Neural cell (in vitro differentiated cells): ENCODE measurements around the gene GPATCH4. TPM values are rescaled to one million over a fixed set of nuclear protein-coding genes. Genes with fewer than 3 reads are reported as not detected.
A peak's percentile ranks its signal among the peaks of the same experiment; 100 is the strongest.
"Not testable (repeated sequence)": the region's sequence is repeated elsewhere in the genome, so short reads cannot be mapped to it uniquely, and the experiment has no call there.

Experiments used
- H2AFZ ChIP-seq: fragments of 200-600, 300-800 bp; sonication (generic), shearing (Covaris generic); 2 replicates; pipeline ENCODE4 v1.6.0; 2014; ENCODE audit warnings: low read depth, mild to moderate bottlenecking, antibody characterized with exemption, low read length, moderate library complexity
- H3F3A ChIP-seq: fragments of 200-600 bp; shearing (Covaris generic); 2 replicates; pipeline ENCODE4 v1.6.1; 2016; ENCODE audit warnings: mild to moderate bottlenecking, moderate library complexity, mixed read lengths, antibody characterized with exemption, low read length; ENCODE audit not compliant: insufficient read depth, poor library complexity, severe bottlenecking
- H3K27ac ChIP-seq: fragments of 200-600, 300-800 bp; sonication (generic), shearing (Covaris generic); 2 replicates; pipeline ENCODE4 v1.5.1; 2014; ENCODE audit warnings: mild to moderate bottlenecking, low read length, moderate library complexity
- H3K27me3 ChIP-seq: fragments of 300-800, 200-600 bp; sonication (generic), shearing (Covaris generic); 2 replicates; pipeline ENCODE4 v1.6.0; 2014; ENCODE audit warnings: mild to moderate bottlenecking, low read depth, low read length, moderate library complexity; ENCODE audit not compliant: insufficient read depth
- H3K36me3 ChIP-seq: fragments of 300-800, 200-600 bp; sonication (generic), shearing (Covaris generic); 2 replicates; pipeline ENCODE4 v1.5.1; 2014; ENCODE audit warnings: mild to moderate bottlenecking, antibody characterized with exemption, low read length, moderate library complexity; ENCODE audit not compliant: insufficient read depth
- H3K4me2 ChIP-seq: fragments of 300-800, 200-600 bp; sonication (generic), shearing (Covaris generic); 2 replicates; pipeline ENCODE4 v1.6.0; 2014; ENCODE audit warnings: mild to moderate bottlenecking, low read length
- H3K4me3 ChIP-seq: fragments of 300-800, 200-600 bp; sonication (generic), shearing (Covaris generic); 2 replicates; pipeline ENCODE4 v1.5.1; 2014; ENCODE audit warnings: mild to moderate bottlenecking, low read length, moderate library complexity
- H3K79me2 ChIP-seq: fragments of 200-600 bp; shearing (Covaris generic); replicated peaks from 2 replicates; pipeline ENCODE4 v1.6.0; 2014; ENCODE audit warnings: mild to moderate bottlenecking, low read length, moderate library complexity; ENCODE audit not compliant: insufficient read depth
- H3K9ac ChIP-seq: fragments of 300-800, 200-600 bp; sonication (generic), shearing (Covaris generic); 2 replicates; pipeline ENCODE4 v1.6.1; 2016; ENCODE audit warnings: mild to moderate bottlenecking, low read length, mixed read lengths
- H3K9me2 ChIP-seq: fragments of 200-600 bp; shearing (Covaris generic); 2 replicates; pipeline ENCODE4 v1.6.1; 2016; ENCODE audit warnings: mild to moderate bottlenecking, low read length, mixed read lengths; ENCODE audit not compliant: insufficient read depth
- H3K9me3 ChIP-seq: fragments of 200-600, 300-800 bp; sonication (generic), shearing (Covaris generic); 2 replicates; pipeline ENCODE4 v1.6.1; 2016; ENCODE audit warnings: mild to moderate bottlenecking, mixed run types, low read length, moderate library complexity, mixed read lengths
- H4K20me1 ChIP-seq: fragments of 200-600 bp; shearing (Covaris generic); 2 replicates; pipeline ENCODE4 v1.6.1; 2016; ENCODE audit warnings: mild to moderate bottlenecking, mixed run types; ENCODE audit not compliant: insufficient read depth
- EP300 ChIP-seq: fragments of 450-650 bp; conservative IDR thresholded peaks from 2 replicates; pipeline ENCODE4 v1.6.1; 2014; ENCODE audit warnings: antibody characterized with exemption, mild to moderate bottlenecking, moderate library complexity; ENCODE audit not compliant: poor library complexity, severe bottlenecking
- EZH2 ChIP-seq: fragments of 200-600, 300-800 bp; shearing (Covaris generic), sonication (generic); IDR thresholded peaks from 2 replicates; pipeline ENCODE4 v1.6.1; 2014; ENCODE audit warnings: antibody characterized with exemption, low read length, borderline replicate concordance, mild to moderate bottlenecking; ENCODE audit not compliant: insufficient read depth, poor library complexity, severe bottlenecking
- MXI1 ChIP-seq: fragments of 450-650 bp; conservative IDR thresholded peaks from 2 replicates; pipeline ENCODE4 v1.6.1; 2014; ENCODE audit warnings: antibody characterized with exemption, mild to moderate bottlenecking; ENCODE audit not compliant: poor library complexity, severe bottlenecking
- POLR2AphosphoS5 ChIP-seq: IDR thresholded peaks from 2 replicates; pipeline ENCODE4 v1.6.1; 2012
- RAD21 ChIP-seq: fragments of 450-650 bp; conservative IDR thresholded peaks from 2 replicates; pipeline ENCODE4 v1.6.1; 2014; ENCODE audit warnings: antibody characterized with exemption, mild to moderate bottlenecking, moderate library complexity
- SMC3 ChIP-seq: fragments of 450-650 bp; conservative IDR thresholded peaks from 2 replicates; pipeline ENCODE4 v1.6.1; 2014; ENCODE audit warnings: antibody characterized with exemption, mild to moderate bottlenecking, moderate library complexity; ENCODE audit not compliant: poor library complexity
- TAF1 ChIP-seq: IDR thresholded peaks from 2 replicates; pipeline ENCODE4 v1.6.1; 2012; ENCODE audit warnings: low read depth
- polyA plus RNA-seq: library from polyadenylated mRNA; depleted of rRNA; stranded (reverse); fragments of >200 nt; gene quantifications from 2 replicates; pipeline ENCODE4 v1.2.3, GENCODE V29; 2014
- TF ChIP-seq, protein P1 (sequence below): IDR thresholded peaks from 2 replicates; pipeline ENCODE4 v1.6.1; 2012; ENCODE audit warnings: borderline replicate concordance
- TF ChIP-seq, protein P2 (sequence below): fragments of 450-650 bp; IDR thresholded peaks from 2 replicates; pipeline ENCODE4 v1.5.1; 2014; ENCODE audit warnings: antibody characterized with exemption, mild to moderate bottlenecking, moderate library complexity; ENCODE audit not compliant: poor library complexity, severe bottlenecking

Gene GPATCH4
- polyA plus RNA-seq, 1 donor from 2014 or later, result 3.9 TPM

DNA sequence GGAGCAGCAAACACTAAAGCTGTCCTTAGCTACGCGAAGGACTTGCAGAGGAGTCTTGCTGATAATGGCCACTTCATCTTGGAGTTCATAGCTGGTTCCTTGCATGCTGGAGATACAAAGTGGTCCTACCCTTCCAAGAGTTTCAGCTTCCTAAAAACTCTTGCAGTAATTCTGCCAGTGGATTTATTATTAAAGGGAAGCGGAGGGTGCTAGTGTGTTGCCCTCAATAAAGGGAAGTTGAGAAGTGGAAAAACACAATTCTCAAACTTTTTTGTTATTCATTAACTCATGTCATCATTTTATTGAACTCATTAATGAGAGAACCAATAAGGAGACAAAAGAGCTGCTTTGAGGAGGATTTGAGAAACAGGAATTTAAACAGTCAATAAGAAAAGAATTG, 11.4 kb upstream of the GPATCH4 start:
- Histone ChIP-seq H3K27me3 (no peaks in the 10 kb centered on the region), H3F3A (no peaks in the 10 kb centered on the region), H3K4me2 (no peak overlapping the region), H3K27ac (no peak overlapping the region), H3K9ac (no peak overlapping the region), H4K20me1 (no peaks in the 10 kb centered on the region), H3K4me3 (no peak overlapping the region), H3K9me3 (no peaks in the 10 kb centered on the region), H3K36me3 (no peaks in the 10 kb centered on the region), H3K9me2 (no peaks in the 10 kb centered on the region), H3K79me2 (no peaks in the 10 kb centered on the region), H2AFZ (no peak overlapping the region)
- TF ChIP-seq MXI1 (no peak), SMC3 (no peak), EP300 (no peak)
- TF ChIP-seq, protein P1, sequence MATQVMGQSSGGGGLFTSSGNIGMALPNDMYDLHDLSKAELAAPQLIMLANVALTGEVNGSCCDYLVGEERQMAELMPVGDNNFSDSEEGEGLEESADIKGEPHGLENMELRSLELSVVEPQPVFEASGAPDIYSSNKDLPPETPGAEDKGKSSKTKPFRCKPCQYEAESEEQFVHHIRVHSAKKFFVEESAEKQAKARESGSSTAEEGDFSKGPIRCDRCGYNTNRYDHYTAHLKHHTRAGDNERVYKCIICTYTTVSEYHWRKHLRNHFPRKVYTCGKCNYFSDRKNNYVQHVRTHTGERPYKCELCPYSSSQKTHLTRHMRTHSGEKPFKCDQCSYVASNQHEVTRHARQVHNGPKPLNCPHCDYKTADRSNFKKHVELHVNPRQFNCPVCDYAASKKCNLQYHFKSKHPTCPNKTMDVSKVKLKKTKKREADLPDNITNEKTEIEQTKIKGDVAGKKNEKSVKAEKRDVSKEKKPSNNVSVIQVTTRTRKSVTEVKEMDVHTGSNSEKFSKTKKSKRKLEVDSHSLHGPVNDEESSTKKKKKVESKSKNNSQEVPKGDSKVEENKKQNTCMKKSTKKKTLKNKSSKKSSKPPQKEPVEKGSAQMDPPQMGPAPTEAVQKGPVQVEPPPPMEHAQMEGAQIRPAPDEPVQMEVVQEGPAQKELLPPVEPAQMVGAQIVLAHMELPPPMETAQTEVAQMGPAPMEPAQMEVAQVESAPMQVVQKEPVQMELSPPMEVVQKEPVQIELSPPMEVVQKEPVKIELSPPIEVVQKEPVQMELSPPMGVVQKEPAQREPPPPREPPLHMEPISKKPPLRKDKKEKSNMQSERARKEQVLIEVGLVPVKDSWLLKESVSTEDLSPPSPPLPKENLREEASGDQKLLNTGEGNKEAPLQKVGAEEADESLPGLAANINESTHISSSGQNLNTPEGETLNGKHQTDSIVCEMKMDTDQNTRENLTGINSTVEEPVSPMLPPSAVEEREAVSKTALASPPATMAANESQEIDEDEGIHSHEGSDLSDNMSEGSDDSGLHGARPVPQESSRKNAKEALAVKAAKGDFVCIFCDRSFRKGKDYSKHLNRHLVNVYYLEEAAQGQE, result no peak

DNA sequence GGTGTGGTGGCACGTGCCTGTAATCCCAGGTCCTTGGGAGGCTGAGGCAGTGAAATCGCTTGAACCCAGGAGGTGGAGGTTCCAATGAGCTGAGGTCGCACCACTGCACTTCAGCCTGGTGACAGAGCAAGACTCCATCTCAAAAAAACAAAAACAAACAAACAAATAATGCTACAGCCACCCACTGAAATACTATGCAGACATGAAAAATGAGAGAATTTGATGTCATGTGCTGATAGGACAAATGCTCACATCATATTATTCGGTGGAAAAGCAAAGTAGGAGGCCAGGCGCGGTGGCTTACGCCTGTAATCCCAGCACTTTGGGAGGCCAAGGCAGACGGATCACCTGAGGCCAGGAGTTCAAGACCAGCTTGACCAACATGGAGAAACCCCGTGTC, 8.8 kb upstream of the GPATCH4 start:
- not testable (repeated sequence) for H3K9me3 ChIP-seq

DNA sequence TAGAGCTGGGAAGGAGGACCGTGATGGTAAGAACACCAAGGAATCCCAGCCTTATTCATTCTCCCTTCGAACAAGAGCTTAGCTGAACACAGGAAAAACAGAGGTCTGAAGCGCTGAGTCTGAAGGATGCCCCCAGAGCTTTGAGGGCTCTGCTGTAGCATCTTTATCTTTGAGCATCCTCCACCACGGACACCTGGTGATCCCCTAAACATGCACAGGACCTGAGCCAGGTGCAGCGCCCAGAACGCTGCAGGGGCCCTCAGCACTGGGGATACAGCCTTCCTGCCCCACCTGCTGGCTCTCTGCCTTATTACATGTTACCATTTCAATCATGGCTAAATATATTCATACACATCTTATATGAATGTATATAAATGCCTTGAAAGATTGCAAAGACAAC, 7.7 kb upstream of the GPATCH4 start:
- H3K9me2 ChIP-seq, result no peaks in the 10 kb centered on the region
- H3K4me2 ChIP-seq, result no peak overlapping the region
- H3K27ac ChIP-seq, result no peak overlapping the region
- H2AFZ ChIP-seq, result no peak overlapping the region
- H3K27me3 ChIP-seq, result no peaks in the 10 kb centered on the region
- no peak for TF ChIP-seq POLR2AphosphoS5
- TF ChIP-seq EZH2, result no peak
- peak; percentile 84 for TF ChIP-seq RAD21
- TF ChIP-seq, protein P1, result no peak
- TF ChIP-seq MXI1, result no peak
- TF ChIP-seq EP300, result no peak
- no peak for TF ChIP-seq TAF1
- TF ChIP-seq, protein P2, sequence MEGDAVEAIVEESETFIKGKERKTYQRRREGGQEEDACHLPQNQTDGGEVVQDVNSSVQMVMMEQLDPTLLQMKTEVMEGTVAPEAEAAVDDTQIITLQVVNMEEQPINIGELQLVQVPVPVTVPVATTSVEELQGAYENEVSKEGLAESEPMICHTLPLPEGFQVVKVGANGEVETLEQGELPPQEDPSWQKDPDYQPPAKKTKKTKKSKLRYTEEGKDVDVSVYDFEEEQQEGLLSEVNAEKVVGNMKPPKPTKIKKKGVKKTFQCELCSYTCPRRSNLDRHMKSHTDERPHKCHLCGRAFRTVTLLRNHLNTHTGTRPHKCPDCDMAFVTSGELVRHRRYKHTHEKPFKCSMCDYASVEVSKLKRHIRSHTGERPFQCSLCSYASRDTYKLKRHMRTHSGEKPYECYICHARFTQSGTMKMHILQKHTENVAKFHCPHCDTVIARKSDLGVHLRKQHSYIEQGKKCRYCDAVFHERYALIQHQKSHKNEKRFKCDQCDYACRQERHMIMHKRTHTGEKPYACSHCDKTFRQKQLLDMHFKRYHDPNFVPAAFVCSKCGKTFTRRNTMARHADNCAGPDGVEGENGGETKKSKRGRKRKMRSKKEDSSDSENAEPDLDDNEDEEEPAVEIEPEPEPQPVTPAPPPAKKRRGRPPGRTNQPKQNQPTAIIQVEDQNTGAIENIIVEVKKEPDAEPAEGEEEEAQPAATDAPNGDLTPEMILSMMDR, result peak; percentile 88
- TF ChIP-seq SMC3, result peak; percentile 92
- H4K20me1 ChIP-seq, result no peaks in the 10 kb centered on the region
- H3K4me3 ChIP-seq, result no peak overlapping the region
- no peak overlapping the region for H3K9ac ChIP-seq
- H3F3A ChIP-seq, result no peaks in the 10 kb centered on the region
- H3K9me3 ChIP-seq, result no peaks in the 10 kb centered on the region
- no peaks in the 10 kb centered on the region for H3K36me3 ChIP-seq
- H3K79me2 ChIP-seq, result no peaks in the 10 kb centered on the region

More for the DNA sequence above, 8.8 kb upstream of the GPATCH4 start:
- H3K9ac ChIP-seq, H3K79me2 ChIP-seq, H3K27ac ChIP-seq, H2AFZ ChIP-seq, H3K36me3 ChIP-seq, H3K4me2 ChIP-seq, H4K20me1 ChIP-seq, H3K4me3 ChIP-seq, H3K27me3 ChIP-seq, H3F3A ChIP-seq, H3K9me2 ChIP-seq: not testable (repeated sequence)
